ENCODE measurements around the gene IL12B. TPM values are rescaled to one million over a fixed set of nuclear protein-coding genes. Genes with fewer than 3 reads are reported as not detected.
"Not testable (repeated sequence)": the region's sequence is repeated elsewhere in the genome, so short reads cannot be mapped to it uniquely, and the experiment has no call there.

IL12B gene
- total RNA-seq, 1 donor from 2014 or later, result 0.73 TPM

GRCh38 chr5:159359408-159359807 lies 29.1 kb upstream of the IL12B start:
- Mint-ChIP-seq H3K4me3 (no peak overlapping the region), H3K4me1 (peaks cover 15% of the 10 kb centered on the region), H3K27ac (no peak overlapping the region), H3K27me3 (no peaks in the 10 kb centered on the region), H3K9me3 (peaks cover 2% of the 10 kb centered on the region), H3K36me3 (ENCODE audit: low read depth) (no peaks in the 10 kb centered on the region)
- no peak for TF ChIP-seq CTCF (IDR thresholded peaks at IDR 0.05)
- ATAC-seq (ENCODE audit: low read depth) (no peak), DNase-seq (no peak)
- intact Hi-C loops (cut with micrococcal nuclease), result no loop called here
- POLR2A ChIA-PET, result no interaction called here
- CTCF ChIA-PET, result interaction anchor here (1.1 to 1.4 kb wide), 2 partner anchors 26 to 628 kb away, joined by 3 read pairs; no protein-coding TSS in a partner anchor

GRCh38 chr5:159353661-159354252 lies 23.5 kb upstream of the IL12B start:
- H3K36me3 Mint-ChIP-seq (ENCODE audit: low read depth), result no peaks in the 10 kb centered on the region
- peaks cover under 1% of the 10 kb centered on the region for H3K9me3 Mint-ChIP-seq
- DNase-seq, result no peak
- POLR2A ChIA-PET, result interaction anchor here (0.7 kb wide), 1 partner anchor 13 kb away, joined by 5 read pairs; no protein-coding TSS in a partner anchor
- no peak for ATAC-seq (ENCODE audit: low read depth)
- H3K4me3 Mint-ChIP-seq, result no peak overlapping the region
- CTCF ChIA-PET, result no interaction called here
- no peak overlapping the region for H3K27ac Mint-ChIP-seq
- peaks cover 19% of the 10 kb centered on the region for H3K4me1 Mint-ChIP-seq
- TF ChIP-seq CTCF (IDR thresholded peaks at IDR 0.05), result no peak
- intact Hi-C loops (cut with micrococcal nuclease), result no loop called here
- no peaks in the 10 kb centered on the region for H3K27me3 Mint-ChIP-seq

- H3K36me3 Mint-ChIP-seq (ENCODE audit: low read depth); H3K4me3 Mint-ChIP-seq; H3K27me3 Mint-ChIP-seq; ATAC-seq (ENCODE audit: low read depth); DNase-seq; H3K27ac Mint-ChIP-seq; H3K9me3 Mint-ChIP-seq; CTCF ChIA-PET: not testable (repeated sequence)
- POLR2A ChIA-PET, result interaction anchor here (0.9 kb wide), 2 partner anchors 13 to 78 kb away, joined by 3 to 4 read pairs; no protein-coding TSS in a partner anchor
- intact Hi-C loops (cut with micrococcal nuclease), result loop anchor here (2.0 kb wide), 1 partner anchor 18 kb away; no protein-coding TSS in a partner anchor
- peaks cover 37% of the 10 kb centered on the region for H3K4me1 Mint-ChIP-seq
Observed at GRCh38 chr5:159350644-159351043, 20.4 kb upstream of the IL12B start.

- peak overlapping the region; percentile 57 for H3K27ac Mint-ChIP-seq
- DNase-seq; H3K27me3 Mint-ChIP-seq; CTCF ChIA-PET; H3K4me3 Mint-ChIP-seq; H3K9me3 Mint-ChIP-seq; H3K36me3 Mint-ChIP-seq (ENCODE audit: low read depth): not testable (repeated sequence)
- intact Hi-C loops (cut with micrococcal nuclease), result loop anchor here (2.0 kb wide), 1 partner anchor 17 kb away; no protein-coding TSS in a partner anchor
- peak; percentile 49 for ATAC-seq (ENCODE audit: low read depth)
- peaks cover 41% of the 10 kb centered on the region for H3K4me1 Mint-ChIP-seq
- POLR2A ChIA-PET, result interaction anchor here (0.6 to 0.9 kb wide), 4 partner anchors 13 to 288 kb away, joined by 3 to 4 read pairs (median 3); no protein-coding TSS in a partner anchor
Observed at GRCh38 chr5:159350216-159350615, 19.9 kb upstream of the IL12B start.

GRCh38 chr5:159345861-159346260 lies 15.6 kb upstream of the IL12B start:
- Mint-ChIP-seq H3K36me3 (ENCODE audit: low read depth) (peaks cover 1% of the 10 kb centered on the region), H3K27ac (peak overlapping the region; percentile 7), H3K4me3 (peak overlapping the region; percentile 2), H3K4me1 (peaks cover 71% of the 10 kb centered on the region), H3K9me3 (peaks cover 10% of the 10 kb centered on the region), H3K27me3 (no peaks in the 10 kb centered on the region)
- ChIA-PET CTCF (no interaction called here), POLR2A (interaction anchor here (0.7 to 1.3 kb wide), 2 partner anchors 11 to 13 kb away, joined by 3 to 4 read pairs; no protein-coding TSS in a partner anchor)
- no peak for TF ChIP-seq CTCF (IDR thresholded peaks at IDR 0.05)
- DNase-seq (no peak), ATAC-seq (ENCODE audit: low read depth) (no peak)
- intact Hi-C loops (cut with micrococcal nuclease), result no loop called here

- CTCF ChIA-PET, result no interaction called here
- H3K36me3 Mint-ChIP-seq (ENCODE audit: low read depth), result peaks cover 1% of the 10 kb centered on the region
Observed at GRCh38 chr5:159345336-159345735, 15.0 kb upstream of the IL12B start.

More at GRCh38 chr5:159345336-159345735, 15.0 kb upstream of the IL12B start:
- intact Hi-C loops (cut with micrococcal nuclease), result no loop called here
- Mint-ChIP-seq H3K27ac (peak overlapping the region; percentile 18), H3K27me3 (no peaks in the 10 kb centered on the region), H3K4me1 (peaks cover 68% of the 10 kb centered on the region), H3K9me3 (peaks cover 10% of the 10 kb centered on the region), H3K4me3 (no peak overlapping the region)
- POLR2A ChIA-PET, result interaction anchor here (1.3 kb wide), 1 partner anchor 13 kb away, joined by 4 read pairs; no protein-coding TSS in a partner anchor
- no peak for DNase-seq
- no peak for ATAC-seq (ENCODE audit: low read depth)
- TF ChIP-seq CTCF (IDR thresholded peaks at IDR 0.05), result no peak

Measured in activated B cell treated with CpG ODN at 0.5 μM for 24 hours (primary cell).